Colon (tissue), 2 donors: ENCODE results near the gene FKBP11.
"Not testable (repeated sequence)": the region's sequence is repeated elsewhere in the genome, so short reads cannot be mapped to it uniquely, and the experiment has no call there.

Experiments used
- FAIRE-seq: peaks from 2 replicates; lab custom pipeline; 2012; peaks lifted over from hg19 to GRCh38; lab: Jason Lieb, UNC
- donor health status: control.
- donor health status: control.

The FKBP11 gene

GRCh38 chr12:48954841-48955501 lies 29.7 kb upstream of the FKBP11 start:
- no peak for FAIRE-seq

GRCh38 chr12:48954061-48954460 lies 28.8 kb upstream of the FKBP11 start:
- FAIRE-seq: no peak

GRCh38 chr12:48952691-48953090 lies 27.4 kb upstream of the FKBP11 start:
- FAIRE-seq: no peak

GRCh38 chr12:48947727-48948126 lies 22.4 kb upstream of the FKBP11 start:
- FAIRE-seq: no peak

GRCh38 chr12:48946943-48947342 lies 21.7 kb upstream of the FKBP11 start:
- FAIRE-seq: no peak

GRCh38 chr12:48946205-48946604 lies 20.9 kb upstream of the FKBP11 start:
- no peak for FAIRE-seq

GRCh38 chr12:48943221-48943620 lies 17.9 kb upstream of the FKBP11 start:
- no peak for FAIRE-seq

GRCh38 chr12:48940181-48940580 lies 14.9 kb upstream of the FKBP11 start:
- FAIRE-seq: no peak

- no peak for FAIRE-seq
Measured at GRCh38 chr12:48938805-48939204, 13.5 kb upstream of the FKBP11 start.

GRCh38 chr12:48937170-48937569 lies 11.9 kb upstream of the FKBP11 start:
- FAIRE-seq: no peak

GRCh38 chr12:48936379-48936979 lies 11.2 kb upstream of the FKBP11 start:
- FAIRE-seq: no peak

GRCh38 chr12:48934312-48934706 lies 9.0 kb upstream of the FKBP11 start:
- no peak for FAIRE-seq

GRCh38 chr12:48933664-48934311 lies 8.5 kb upstream of the FKBP11 start:
- no peak for FAIRE-seq

GRCh38 chr12:48932878-48933277 lies 7.6 kb upstream of the FKBP11 start:
- no peak for FAIRE-seq

- no peak for FAIRE-seq
Measured at GRCh38 chr12:48930475-48930874, 5.2 kb upstream of the FKBP11 start.

GRCh38 chr12:48929551-48929950 lies 4.3 kb upstream of the FKBP11 start:
- FAIRE-seq: no peak

- FAIRE-seq: no peak
Measured at GRCh38 chr12:48927261-48927660, 2.0 kb upstream of the FKBP11 start.

- no peak for FAIRE-seq
Measured at GRCh38 chr12:48924617-48925303, 532 bp downstream of the FKBP11 start.

- FAIRE-seq: no peak
Measured at GRCh38 chr12:48923117-48923516, 2.2 kb downstream of the FKBP11 start.

- no peak for FAIRE-seq
Measured at GRCh38 chr12:48917857-48918537, 7.3 kb downstream of the FKBP11 start.

GRCh38 chr12:48910196-48910595 lies 15.1 kb downstream of the FKBP11 start:
- no peak for FAIRE-seq

GRCh38 chr12:48909698-48910097 lies 15.6 kb downstream of the FKBP11 start:
- FAIRE-seq: not testable (repeated sequence)
